Lung microvascular endothelial cell (primary cell): ENCODE data around the gene TDRD1. TPM values are rescaled to one million over a fixed set of nuclear protein-coding genes. Genes with fewer than 3 reads are reported as not detected.

Experiments
- DNase-seq, 2 donors: peaks; one replicate each; pipeline versions ENCODE4 v3.0.0 to v3.0.0-alpha.2; 2010; ENCODE audit warnings: low read depth in 2 of 2
- total RNA-seq: library from RNA; depleted of rRNA; stranded (reverse); fragments of >200 nt; gene quantifications from 2 replicates; pipeline ENCODE4 v1.2.1, GENCODE V29; 2014

TDRD1 gene
- total RNA-seq, 1 donor from 2014 or later, result not detected

DNA sequence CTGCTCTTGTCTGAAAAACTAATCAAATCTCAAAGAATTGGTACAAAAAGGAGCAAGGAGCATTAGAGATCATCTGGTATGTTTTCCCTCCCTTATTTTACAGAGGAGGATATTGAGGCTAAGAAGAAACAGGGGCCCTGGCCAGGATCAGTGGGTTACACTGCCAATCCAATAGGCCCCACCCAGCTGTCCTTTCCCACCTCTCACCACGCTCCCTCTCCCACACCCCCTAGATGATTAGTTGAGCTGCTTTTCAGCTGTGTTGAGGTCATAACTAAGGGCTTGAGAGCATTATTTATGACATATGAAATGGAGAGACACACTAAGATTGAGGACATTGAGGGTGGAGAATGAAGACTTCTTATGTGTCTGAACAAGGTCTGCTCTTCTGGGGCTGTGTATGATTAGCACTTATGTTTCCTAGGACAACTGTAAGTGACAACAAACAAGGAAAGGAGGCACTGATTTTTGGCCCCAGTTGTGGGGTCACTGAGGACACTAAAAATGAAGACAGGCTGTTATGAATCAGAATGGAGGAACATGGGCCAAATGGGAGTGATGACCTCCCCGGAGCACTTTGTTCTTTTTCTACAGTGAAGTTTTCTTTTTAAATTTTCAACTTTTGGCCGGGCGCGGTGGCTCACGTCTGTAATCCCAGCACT lies 86.4 kb downstream of the TDRD1 start:
- DNase-seq, result no peak

DNA sequence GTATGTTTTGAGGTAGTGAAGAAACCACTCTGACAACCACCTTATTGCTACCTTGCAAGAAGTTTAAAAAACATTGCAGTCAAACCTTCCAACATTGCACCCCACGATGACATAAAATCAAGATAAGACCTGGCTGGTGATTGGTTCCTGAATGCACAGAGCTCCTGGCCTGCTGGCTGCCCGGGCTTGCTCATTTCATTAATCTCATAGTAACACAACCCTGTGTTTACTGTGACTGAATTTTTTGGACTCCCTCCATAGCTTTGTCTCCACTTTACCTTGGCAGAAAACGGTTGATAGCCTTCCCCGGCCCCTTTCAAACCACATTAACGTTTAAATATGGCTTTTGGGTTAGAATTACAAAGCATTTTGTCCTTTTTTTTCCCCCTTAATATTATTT lies 87.4 kb downstream of the TDRD1 start:
- DNase-seq, result peak in 1 of 2 donors; percentile 63

DNA sequence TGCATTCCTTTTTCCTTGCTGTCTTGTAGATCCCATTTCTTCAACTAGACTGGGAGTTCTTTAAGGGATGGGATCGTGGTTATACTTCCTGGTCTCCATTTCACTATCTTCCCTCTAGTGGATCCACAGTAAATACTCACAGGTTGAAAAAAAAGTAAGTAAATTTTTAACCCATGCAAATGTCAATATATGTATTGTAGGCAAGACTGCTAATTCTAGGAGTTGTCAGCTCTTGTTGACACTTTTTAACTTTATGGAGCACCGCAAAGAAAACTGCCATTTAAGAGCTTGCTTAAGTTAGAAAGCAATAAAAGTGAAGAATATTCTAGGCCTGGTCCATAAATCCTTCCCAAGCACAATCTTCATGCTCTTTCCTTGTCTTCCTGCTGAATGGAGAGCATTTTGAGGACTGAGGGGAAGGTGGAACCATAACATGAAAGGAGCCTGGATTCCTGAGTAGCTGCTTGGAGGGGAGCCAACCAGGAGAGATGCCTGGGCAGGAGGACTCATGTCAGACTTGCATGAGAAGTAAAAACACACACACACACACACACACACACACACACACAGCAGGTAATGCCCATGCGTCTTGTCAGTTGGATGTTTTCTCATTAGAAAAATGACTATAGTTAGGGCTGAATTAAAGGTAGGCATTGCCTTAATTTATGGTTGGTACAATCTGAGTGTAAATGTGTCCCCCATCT lies 92.1 kb downstream of the TDRD1 start:
- DNase-seq, result peak in 1 of 2 donors; percentile 18

DNA sequence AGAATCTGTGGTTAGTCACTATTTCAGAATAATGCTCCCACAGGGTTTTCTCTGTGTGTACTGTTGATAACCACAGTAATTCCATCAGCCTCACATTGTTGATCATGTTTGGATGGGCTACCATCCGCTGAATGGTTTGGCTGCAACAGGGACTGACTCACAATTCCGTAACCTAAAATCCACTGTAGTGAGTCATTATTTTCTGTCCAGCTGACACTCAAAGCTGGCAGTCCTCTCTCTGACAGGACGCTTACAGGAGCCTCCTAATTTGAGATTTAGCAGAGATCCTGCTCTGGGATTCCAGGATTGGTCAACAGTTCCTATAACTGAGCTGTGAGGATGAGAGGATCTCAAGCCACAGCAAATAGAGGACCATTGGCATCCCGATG lies 92.6 kb downstream of the TDRD1 start:
- DNase-seq, result peak; percentile 84 to 87

DNA sequence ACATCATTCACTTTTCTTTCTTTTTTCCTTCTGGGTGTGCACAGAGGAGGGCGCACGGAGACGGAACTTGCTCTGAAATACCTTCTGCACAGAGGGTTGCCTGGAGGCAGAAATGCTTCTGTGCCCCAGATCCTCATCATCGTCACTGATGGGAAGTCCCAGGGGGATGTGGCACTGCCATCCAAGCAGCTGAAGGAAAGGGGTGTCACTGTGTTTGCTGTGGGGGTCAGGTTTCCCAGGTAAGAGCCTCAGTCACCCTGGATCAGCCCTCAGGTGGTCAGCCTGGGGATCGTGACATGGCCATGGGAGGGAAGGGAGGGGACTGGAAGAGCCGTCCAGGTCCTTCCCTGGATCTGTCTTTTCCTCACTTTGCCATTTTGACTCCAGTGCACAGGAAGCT lies 93.5 kb downstream of the TDRD1 start:
- no peak for DNase-seq

DNA sequence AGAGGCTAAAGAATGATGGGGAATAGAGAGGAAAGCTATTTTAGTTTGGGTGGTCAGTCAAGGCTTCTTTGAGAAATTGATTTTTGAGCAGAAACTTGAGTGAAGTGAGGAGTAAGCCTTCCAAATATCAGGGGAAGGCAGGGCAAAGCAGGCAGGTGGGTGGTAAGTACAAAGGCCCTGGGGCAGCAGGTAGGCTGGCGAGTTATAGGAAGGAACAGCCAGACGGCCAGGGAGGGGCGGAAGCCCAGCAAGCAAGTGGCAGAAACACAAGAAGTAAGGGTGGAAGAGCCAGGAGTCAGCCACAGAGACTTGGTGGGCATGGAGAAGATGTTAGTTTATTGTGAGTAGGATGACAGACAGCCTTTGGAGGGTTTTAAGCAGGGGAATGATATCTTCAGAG lies 94.8 kb downstream of the TDRD1 start:
- no peak for DNase-seq

DNA sequence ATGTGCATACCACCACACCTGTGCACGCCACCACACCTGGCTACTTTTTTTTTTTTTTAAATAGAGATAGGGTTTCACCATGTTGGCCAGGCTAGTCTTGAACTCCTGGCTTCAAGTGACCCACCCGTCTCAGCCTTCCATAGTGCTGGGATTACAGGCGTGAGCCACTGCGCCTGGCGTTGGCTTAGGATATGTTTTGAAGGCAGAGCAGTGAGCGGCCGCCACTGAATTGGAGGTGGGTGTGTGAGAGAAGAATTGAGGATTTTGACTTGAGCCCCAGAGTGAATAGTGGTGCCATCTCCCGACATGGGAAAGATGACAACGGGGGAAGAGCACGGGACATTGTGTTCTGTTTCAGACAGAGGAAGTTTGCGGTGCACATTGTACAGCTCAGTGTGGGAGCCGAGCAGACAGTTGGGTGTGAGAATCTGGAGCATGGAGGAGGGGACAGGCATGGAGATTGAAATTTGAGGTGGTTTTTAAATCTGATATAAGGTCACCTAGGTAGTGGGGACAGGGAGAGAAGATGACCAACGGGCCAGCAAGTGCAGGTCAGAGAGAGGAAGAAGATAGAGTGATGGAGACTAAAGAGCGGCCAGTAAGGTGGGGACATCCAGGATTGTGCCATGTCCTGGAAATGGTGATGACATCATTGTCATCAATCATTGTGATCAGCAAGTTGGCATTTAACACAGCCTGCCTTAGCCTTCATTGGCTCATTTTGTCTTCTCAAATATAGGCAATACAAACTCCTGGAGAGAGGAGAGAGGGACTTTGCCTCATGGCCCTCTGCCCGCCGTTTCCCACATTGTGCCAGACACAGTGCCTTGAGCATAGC lies 95.7 kb downstream of the TDRD1 start:
- no peak for DNase-seq

DNA sequence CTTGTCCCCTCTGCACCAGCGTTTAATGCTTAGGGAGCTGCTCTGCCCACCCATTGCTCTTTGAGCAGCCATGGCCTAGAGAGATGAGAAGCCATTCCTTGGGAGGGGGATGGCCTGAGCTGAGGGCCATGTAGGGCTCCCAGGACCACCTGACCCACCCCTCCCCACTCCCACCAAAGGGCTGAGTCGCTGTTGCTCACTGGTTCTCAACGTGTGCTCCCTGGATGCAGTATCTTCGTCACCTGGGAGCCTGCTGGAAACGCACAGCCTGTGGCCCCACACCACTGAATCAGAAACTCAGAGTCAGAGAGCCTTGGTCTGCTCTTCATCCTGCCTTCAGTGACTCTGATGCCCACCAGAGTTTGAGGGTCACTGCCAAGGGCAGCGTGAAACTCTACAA lies 96.9 kb downstream of the TDRD1 start:
- DNase-seq, result no peak

DNA sequence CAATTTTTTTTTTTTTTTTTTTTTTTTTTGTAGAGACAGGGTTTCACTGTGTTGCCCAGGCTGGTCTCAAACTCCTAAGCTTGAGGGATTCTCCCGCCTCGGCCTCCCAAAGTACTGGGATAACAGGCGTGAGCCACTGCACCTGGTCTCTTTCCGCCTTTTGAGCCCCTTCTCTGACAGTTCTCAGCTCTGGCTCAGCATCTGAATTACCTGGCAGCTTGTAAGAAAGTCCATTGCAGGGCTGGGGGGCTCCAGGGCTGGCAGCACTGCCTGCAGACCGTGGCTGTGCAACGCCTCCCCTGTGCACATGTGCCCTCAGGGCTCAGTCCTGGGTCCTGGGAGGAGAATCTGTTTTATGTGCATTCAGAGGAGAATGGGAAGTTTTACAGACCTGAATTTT lies 97.5 kb downstream of the TDRD1 start:
- no peak for DNase-seq

DNA sequence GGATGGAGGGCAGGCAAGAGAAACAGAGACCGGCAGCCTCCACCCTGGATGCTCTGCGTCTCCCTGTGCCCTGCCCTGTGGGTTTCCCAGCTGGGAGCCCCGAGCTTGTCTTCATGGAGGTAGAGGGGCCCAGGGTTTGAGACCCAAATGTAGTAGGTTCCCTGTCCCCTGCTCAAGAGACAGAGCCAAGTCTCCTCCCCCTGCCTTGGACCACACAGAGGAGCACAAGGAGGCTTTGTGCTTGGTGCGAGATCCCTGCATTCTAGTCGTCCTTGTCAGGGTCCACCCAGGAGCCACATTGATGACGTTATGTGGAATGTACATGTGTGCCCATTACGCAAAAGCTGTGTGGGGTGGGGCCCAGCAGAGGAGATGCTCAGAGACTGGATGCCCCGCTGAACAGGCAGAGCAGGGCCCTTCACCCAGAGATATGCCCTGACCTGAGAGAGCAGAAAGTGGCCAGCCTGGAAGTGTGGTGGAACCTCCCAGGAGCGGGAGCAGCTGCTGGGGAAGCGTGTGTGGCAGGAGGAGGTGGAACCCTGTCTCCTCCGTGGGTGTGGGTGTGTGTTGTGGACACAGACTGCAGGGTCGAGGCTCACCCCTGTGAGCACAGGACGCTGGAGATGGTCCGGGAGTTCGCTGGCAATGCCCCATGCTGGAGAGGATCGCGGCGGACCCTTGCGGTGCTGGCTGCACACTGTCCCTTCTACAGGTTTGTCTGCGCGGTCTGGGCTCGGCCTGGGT lies 99.2 kb downstream of the TDRD1 start:
- no peak for DNase-seq

DNA sequence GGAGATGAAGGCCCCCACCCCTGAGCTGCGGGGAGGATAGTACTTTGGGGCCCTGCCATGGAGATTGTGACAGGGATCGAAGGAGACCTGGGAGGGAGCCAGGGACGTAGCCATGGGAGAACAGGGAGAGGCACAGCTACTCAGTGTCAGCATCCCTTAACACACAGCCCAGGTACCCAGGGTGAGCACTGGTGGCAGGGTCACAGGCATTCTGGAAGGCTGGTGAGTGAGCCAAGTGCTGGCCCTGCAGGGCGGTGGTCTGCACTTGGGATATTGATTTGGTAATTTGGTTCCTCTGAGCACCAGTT lies 99.7 kb downstream of the TDRD1 start:
- DNase-seq, result no peak

DNA sequence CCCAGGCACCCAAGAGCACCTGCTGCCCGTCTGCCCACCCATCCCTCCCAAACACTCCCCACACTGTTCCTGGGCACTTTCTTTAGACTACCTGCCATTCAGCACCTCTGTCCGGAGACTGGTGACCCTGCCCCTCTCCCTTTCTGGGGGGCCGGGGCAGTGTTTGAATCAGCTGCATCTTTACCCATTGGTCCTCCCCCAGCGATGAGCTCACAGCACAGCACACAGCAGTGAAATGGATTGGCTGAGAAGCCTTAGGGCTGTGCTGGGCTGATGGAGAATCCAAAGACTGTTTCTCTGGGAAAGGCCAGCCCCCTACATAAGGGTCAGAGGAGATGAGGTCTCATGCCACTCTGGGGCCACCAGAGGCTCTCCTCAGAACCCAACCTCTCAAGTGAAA lies 100.1 kb downstream of the TDRD1 start:
- no peak for DNase-seq

DNA sequence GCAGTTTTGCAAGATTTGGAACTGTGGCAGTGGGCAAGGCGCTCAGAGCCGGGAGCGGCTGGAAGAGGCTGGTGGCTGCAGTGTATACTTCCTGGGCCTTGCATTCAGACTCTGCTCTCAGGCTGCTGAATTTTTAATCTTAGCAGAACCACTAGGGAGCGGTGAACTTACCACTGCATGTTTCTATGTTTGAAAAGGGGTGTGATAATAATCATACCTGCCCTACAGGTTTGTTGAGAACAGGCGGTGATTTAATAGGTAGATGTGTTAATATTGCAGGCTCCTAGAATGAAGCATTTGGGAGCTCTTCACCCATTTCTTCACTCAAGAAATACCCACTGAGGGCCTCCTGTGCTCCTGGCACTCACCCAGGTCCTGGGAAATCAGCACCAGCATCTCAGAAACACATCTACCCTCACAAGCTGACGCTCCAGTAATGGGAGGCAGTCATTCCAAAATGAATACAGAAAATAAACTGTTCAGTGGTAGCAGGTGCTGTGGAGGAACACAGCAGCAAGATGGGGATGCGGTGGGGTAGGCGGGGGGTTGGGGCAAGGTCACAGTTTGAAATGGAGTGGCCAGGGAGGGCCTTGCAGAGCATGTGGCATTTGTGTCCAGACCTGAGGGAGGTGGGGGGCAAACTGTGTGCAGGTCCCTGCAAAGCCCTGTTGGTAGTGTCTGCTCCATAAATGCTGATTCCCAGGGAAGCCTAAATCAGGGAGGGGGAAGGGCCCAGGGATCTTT lies 100.9 kb downstream of the TDRD1 start:
- DNase-seq, result no peak

DNA sequence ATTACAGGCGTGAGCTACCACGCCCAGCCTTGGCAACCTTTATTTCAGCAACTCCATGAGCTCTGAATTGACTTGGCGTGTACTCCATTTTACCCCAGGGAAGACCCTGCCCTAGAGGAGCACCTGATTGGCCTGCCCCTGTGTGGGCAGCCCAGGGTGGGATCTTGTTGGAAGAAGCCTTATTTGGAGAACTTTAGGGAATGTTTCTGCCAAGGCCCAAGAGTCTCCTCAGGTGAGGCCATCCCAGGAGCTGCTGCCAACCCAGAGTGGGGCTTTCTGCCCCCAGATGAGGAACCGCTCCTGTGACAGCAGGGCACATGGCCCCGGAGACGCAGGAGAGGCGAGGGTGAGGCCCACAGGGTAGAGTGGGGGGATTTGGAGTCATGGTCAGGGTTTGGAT lies 101.9 kb downstream of the TDRD1 start:
- no peak for DNase-seq

DNA sequence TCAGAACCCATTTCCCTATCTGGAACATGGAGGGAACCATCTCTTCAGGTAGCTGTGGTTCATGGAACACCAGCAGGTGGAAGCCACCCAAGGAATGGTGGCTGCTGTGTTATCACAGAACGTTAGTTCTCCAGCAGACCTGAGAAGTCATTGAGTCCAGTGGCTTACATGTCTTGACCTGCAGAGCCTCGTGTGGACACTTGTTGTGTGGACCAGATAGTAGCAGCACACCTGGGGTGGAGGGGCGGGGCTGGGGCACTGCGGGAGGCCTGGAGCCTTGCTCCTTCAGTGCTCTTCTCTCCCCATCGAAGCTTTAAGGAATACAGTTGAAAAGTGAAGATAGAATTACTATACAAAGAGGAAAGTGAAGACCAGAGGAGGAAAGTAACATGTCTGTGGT lies 102.3 kb downstream of the TDRD1 start:
- no peak for DNase-seq

Other genes starting within 250 kb of the TDRD1 start
- gene ADRB1, start 135.5 kb upstream of the TDRD1 start, total RNA-seq, result 10.5 and 54.4 TPM in 2 replicates
- 9.4 and 13.7 TPM in 2 replicates for gene CCDC186, start 5.2 kb upstream of the TDRD1 start, total RNA-seq
- gene VWA2, start 59.9 kb downstream of the TDRD1 start, total RNA-seq, result not detected in 2 replicates
- gene AFAP1L2, start 225.1 kb downstream of the TDRD1 start, total RNA-seq, result under 0.01 TPM in 2 replicates